Large intestine (tissue), 12 donors: Measurements from ENCODE around the gene FOXO4. TPM values are rescaled to one million over a fixed set of nuclear protein-coding genes. Genes with fewer than 3 reads are reported as not detected.
"Not testable (repeated sequence)": the region's sequence is repeated elsewhere in the genome, so short reads cannot be mapped to it uniquely, and the experiment has no call there.

Experiments used
- DNase-seq, 2 donors: peaks; one replicate each; pipeline versions ENCODE4 v3.0.0 to v3.0.0-alpha.2; 2013
- H3K27ac ChIP-seq: one replicate; pipeline ENCODE4 v1.5.1; 2013; ENCODE audit warnings: low read length
- H3K27me3 ChIP-seq: 2 replicates; pipeline ENCODE4 v1.6.1; 2013; ENCODE audit warnings: low read length; ENCODE audit not compliant: control insufficient read depth, insufficient read depth
- H3K36me3 ChIP-seq: 2 replicates; pipeline ENCODE4 v1.6.1; 2013; ENCODE audit warnings: low read length; ENCODE audit not compliant: control insufficient read depth, insufficient read depth
- H3K4me1 ChIP-seq: one replicate; pipeline ENCODE4 v1.6.1; 2013; ENCODE audit warnings: low read length; ENCODE audit not compliant: control insufficient read depth, insufficient read depth
- H3K4me3 ChIP-seq: one replicate; pipeline ENCODE4 v1.5.1; 2013; ENCODE audit warnings: low read length
- H3K9me3 ChIP-seq: one replicate; pipeline ENCODE4 v1.6.1; 2013; ENCODE audit warnings: mild to moderate bottlenecking, low read depth, low read length, moderate library complexity; ENCODE audit not compliant: control insufficient read depth
- WGBS: methylation state at CpG from one replicate; pipeline ENCODE4 v1.1.5; 2013; ENCODE audit warnings: low lambda C conversion rate; ENCODE audit not compliant: insufficient coverage; 5-methylcytosine and 5-hydroxymethylcytosine counted together
- long read RNA-seq, 11 donors: transcript quantifications; one replicate each; lab custom pipeline, GENCODE V29; 2026
- polyA plus RNA-seq: library from polyadenylated mRNA; unstranded; fragments of 120-200 nt; gene quantifications from one replicate; pipeline ENCODE4 v1.2.1, GENCODE V29; 2013

The FOXO4 gene, protein sequence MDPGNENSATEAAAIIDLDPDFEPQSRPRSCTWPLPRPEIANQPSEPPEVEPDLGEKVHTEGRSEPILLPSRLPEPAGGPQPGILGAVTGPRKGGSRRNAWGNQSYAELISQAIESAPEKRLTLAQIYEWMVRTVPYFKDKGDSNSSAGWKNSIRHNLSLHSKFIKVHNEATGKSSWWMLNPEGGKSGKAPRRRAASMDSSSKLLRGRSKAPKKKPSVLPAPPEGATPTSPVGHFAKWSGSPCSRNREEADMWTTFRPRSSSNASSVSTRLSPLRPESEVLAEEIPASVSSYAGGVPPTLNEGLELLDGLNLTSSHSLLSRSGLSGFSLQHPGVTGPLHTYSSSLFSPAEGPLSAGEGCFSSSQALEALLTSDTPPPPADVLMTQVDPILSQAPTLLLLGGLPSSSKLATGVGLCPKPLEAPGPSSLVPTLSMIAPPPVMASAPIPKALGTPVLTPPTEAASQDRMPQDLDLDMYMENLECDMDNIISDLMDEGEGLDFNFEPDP
- polyA plus RNA-seq = 17.9 TPM
- long read RNA-seq, donor 1 = 0 reads
- long read RNA-seq, donor 2, partial matches to known transcripts = 8 of 11 reads
- long read RNA-seq, donor 2, other reads (novel, unspliced or antisense) = 0 of 11 reads
- long read RNA-seq, donor 3, transcript FOXO4-202 (3 exons, 3,301 nt) = major isoform, 5 of 16 reads
- long read RNA-seq, donor 3, partial matches to known transcripts = 11 of 16 reads
- long read RNA-seq, donor 3, other reads (novel, unspliced or antisense) = 0 of 16 reads
- long read RNA-seq, donor 4 = 0 reads
- long read RNA-seq, donor 5 = 0 reads
- long read RNA-seq, donor 6, partial matches to known transcripts = 5 of 6 reads
- long read RNA-seq, donor 6, other reads (novel, unspliced or antisense) = 0 of 6 reads
- long read RNA-seq, donor 7 = 0 reads
- long read RNA-seq, donor 8, partial matches to known transcripts = 17 of 17 reads
- long read RNA-seq, donor 8, other reads (novel, unspliced or antisense) = 0 of 17 reads
- long read RNA-seq, donor 9, partial matches to known transcripts = 12 of 13 reads
- long read RNA-seq, donor 9, other reads (novel, unspliced or antisense) = 0 of 13 reads
- long read RNA-seq, donor 10, partial matches to known transcripts = 5 of 6 reads
- long read RNA-seq, donor 10, other reads (novel, unspliced or antisense) = 0 of 6 reads
- long read RNA-seq, donor 11, partial matches to known transcripts = 0 of 1 reads
- long read RNA-seq, donor 11, other reads (novel, unspliced or antisense) = 0 of 1 reads

GRCh38 chrX:71095555-71095980, at the start of gene FOXO4:
Gene FOXO4 (plus strand): TSS chrX:71095851. CDS start chrX:71096529, 678 bp downstream.
- Histone ChIP-seq H3K36me3 (no peaks in the 10 kb centered on the region), H3K4me1 (peaks cover 10% of the 10 kb centered on the region), H3K9me3 (no peaks in the 10 kb centered on the region), H3K27me3 (no peaks in the 10 kb centered on the region), H3K4me3 (peak within 1 kb of the TSS; percentile 56), H3K27ac (peak within 1 kb of the TSS; percentile 58)
- no CpG with 5 or more reads among the region's 29 CpGs for WGBS
- peak; percentile 88 to 89 for DNase-seq

DNA sequence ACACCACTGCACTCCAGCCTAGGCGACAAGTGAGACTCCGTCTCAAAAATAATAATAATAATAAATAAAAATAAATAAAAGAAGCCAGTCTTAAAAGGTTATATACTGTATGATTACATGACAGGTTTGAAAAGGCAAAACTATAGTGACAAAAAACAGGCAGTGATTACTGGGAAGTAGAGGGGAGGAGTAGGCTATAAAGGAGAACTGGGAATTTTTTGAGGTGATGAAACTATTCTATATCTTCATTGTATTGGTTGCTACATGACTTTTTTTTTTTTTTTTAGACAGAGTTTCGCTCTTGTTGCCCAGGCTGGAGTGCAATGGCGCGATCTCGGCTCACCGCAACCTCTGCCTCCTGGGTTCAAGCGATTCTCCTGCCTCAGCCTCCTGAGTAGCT, 47.8 kb upstream of the FOXO4 start:
- H3K4me1 ChIP-seq, H3K4me3 ChIP-seq, H3K27me3 ChIP-seq, H3K9me3 ChIP-seq, H3K27ac ChIP-seq, DNase-seq, H3K36me3 ChIP-seq: not testable (repeated sequence)
- WGBS = no CpG with 5 or more reads among the region's 8 CpGs

DNA sequence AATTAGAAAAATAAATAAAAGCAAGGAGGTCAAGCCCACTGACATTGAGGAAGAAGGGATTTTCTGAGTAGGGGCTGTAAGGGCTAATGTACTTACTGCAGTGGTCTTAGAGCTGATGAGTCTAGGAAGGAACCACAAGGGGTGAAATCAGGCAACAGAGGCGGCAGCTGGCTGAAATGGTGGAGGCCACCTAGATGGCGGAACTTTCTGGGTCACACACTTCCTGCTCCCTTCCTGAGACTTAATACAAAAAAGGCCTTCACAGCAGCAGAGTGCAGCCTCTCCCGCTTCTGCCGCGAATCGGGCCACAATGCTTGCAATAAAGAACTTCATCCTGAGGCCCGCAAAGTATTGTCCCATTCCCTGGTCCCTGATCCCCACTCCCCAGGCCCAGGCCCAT, 42.9 kb upstream of the FOXO4 start:
- WGBS = no CpG with 5 or more reads among the region's 7 CpGs
- no peaks in the 10 kb centered on the region for H3K4me1 ChIP-seq
- DNase-seq = no peak
- peak overlapping the region; percentile 28 for H3K4me3 ChIP-seq
- H3K36me3 ChIP-seq = no peaks in the 10 kb centered on the region
- H3K9me3 ChIP-seq = no peaks in the 10 kb centered on the region
- no peaks in the 10 kb centered on the region for H3K27me3 ChIP-seq
- no peak overlapping the region for H3K27ac ChIP-seq

GRCh38 chrX:71053217-71053621, 42.4 kb upstream of the FOXO4 start:
- Histone ChIP-seq H3K4me1 (no peaks in the 10 kb centered on the region), H3K36me3 (peaks cover under 1% of the 10 kb centered on the region), H3K9me3 (no peaks in the 10 kb centered on the region), H3K27me3 (no peaks in the 10 kb centered on the region), H3K4me3 (peak overlapping the region; percentile 28), H3K27ac (no peak overlapping the region)
- peak; percentile 15 to 36 for DNase-seq
- no CpG with 5 or more reads among the region's 18 CpGs for WGBS

GRCh38 chrX:71056867-71057266, 38.8 kb upstream of the FOXO4 start:
- Histone ChIP-seq H3K36me3 (peaks cover 19% of the 10 kb centered on the region), H3K27me3 (no peaks in the 10 kb centered on the region), H3K9me3 (no peaks in the 10 kb centered on the region), H3K4me3 (no peak overlapping the region), H3K27ac (no peak overlapping the region), H3K4me1 (no peaks in the 10 kb centered on the region)
- no peak for DNase-seq

DNA sequence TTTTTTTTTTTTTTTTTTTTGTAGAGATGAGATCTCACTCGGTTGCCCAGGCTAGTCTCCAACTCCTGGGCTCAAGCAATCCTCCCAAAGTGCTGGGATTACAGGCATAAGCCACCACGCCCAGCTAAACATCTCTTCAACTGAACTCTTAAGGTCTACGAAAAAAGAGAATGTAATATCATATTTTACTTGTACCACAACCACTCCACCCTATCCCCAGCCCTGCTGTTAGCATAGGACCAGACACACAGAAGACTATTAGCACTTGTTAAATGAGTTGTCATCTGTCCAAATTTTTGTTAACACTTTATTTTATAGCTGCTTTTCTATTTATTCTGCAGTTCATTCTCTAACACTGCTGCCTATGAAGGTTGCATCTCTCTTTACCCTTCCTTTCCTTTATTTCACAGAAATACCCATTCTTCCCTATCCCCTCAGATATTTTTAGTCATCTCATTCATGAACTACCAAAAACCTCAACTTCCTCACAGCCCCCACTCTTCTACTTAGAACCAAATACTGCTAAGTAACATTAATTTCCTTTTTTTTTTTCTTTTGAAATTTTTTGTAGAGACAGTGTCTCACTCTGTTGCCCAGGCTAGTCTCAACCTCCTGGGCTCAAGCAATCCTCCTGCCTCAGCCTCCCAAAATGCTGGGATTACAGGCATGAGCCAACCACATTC, 37.7 kb upstream of the FOXO4 start:
- H3K4me3 ChIP-seq = no peak overlapping the region
- DNase-seq = no peak
- H3K36me3 ChIP-seq = peaks cover 25% of the 10 kb centered on the region
- WGBS = no CpG with 5 or more reads among the region's 3 CpGs
- H3K4me1 ChIP-seq = no peaks in the 10 kb centered on the region
- no peaks in the 10 kb centered on the region for H3K27me3 ChIP-seq
- no peaks in the 10 kb centered on the region for H3K9me3 ChIP-seq
- no peak overlapping the region for H3K27ac ChIP-seq

DNA sequence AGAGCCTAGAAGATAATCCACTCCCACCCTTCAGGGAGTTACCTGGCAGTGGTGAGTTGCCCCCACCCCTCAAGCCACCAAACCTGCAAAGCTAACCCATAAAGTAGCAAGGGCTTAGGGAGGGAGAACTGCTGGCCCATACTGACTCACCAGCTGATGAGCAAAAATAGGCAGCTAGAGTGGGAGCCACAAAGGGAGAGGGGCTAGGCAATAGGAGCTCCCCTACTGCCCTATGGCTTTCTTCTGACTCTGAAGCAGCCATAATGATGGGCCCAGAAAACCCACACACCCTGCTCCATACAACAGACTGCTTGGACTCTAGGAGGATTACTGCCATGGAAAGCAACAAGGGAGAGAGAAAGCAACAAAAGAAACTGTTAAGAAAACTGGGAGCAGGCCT, 35.5 kb upstream of the FOXO4 start:
- Histone ChIP-seq H3K27ac (no peak overlapping the region), H3K36me3 (peaks cover 25% of the 10 kb centered on the region), H3K4me3 (no peak overlapping the region), H3K27me3 (no peaks in the 10 kb centered on the region), H3K4me1 (no peaks in the 10 kb centered on the region), H3K9me3 (no peaks in the 10 kb centered on the region)
- no peak for DNase-seq

DNA sequence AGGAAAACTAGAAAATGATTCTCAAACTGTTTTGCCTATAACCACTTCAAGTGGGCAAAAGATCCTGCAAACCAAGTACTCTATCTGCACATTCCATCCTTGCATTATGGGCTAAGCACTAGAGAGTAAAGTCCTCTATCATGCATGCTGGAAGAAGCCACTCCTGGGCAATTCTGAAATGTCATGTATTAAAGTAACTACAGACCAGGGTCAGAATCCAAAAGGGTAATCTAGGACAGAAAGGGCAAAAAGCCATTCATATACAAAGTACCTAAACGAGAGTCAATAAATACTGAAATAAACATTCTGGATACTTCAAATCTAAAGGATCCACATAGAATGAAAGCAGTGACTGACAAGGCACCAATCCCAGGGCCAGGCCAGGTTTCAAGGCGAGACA, 28.6 kb upstream of the FOXO4 start:
- H3K4me1 ChIP-seq = peaks cover 5% of the 10 kb centered on the region
- H3K27me3 ChIP-seq = no peaks in the 10 kb centered on the region
- H3K4me3 ChIP-seq = peak overlapping the region; percentile 89
- WGBS = no CpG with 5 or more reads among the region's 2 CpGs
- no peaks in the 10 kb centered on the region for H3K9me3 ChIP-seq
- peak; percentile 37 to 64 for DNase-seq
- H3K36me3 ChIP-seq = peaks cover 4% of the 10 kb centered on the region
- peak overlapping the region; percentile 92 for H3K27ac ChIP-seq

DNA sequence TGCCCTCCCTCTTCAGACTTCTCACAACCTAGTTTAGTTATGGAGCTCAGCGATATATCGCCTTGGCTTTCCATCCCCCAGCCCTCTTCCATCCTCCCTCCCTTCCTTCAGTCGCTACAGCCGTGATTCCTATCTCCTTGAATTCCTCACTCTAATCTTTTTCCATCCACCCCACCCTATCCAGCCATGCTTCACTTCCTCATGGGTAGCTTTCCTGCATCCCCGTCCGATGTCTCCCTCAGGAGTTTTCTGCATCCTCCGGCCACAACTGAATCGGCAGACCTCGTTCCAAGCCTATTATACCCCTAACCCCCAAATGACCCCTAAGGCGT, 28.0 kb upstream of the FOXO4 start:
- Histone ChIP-seq H3K27ac (peak overlapping the region; percentile 92), H3K4me1 (peaks cover 5% of the 10 kb centered on the region), H3K36me3 (peaks cover under 1% of the 10 kb centered on the region), H3K27me3 (no peaks in the 10 kb centered on the region), H3K9me3 (no peaks in the 10 kb centered on the region), H3K4me3 (peak overlapping the region; percentile 89)
- DNase-seq = no peak
- WGBS = no CpG with 5 or more reads among the region's 10 CpGs
